Osteocyte (in vitro differentiated cells): ENCODE measurements around the gene FOXA1. TPM values are rescaled to one million over a fixed set of nuclear protein-coding genes. Genes with fewer than 3 reads are reported as not detected.

ENCODE experiments used
- DNase-seq: peaks from one replicate; pipeline ENCODE4 v3.0.0; 2021; ENCODE audit warnings: mixed read lengths; ENCODE audit not compliant: unreplicated experiment; ENCODE audit errors: extremely low spot score
- H3K27ac Mint-ChIP-seq: one replicate; pipeline ENCODE4 v1.8.0; 2021; ENCODE audit warnings: mild to moderate bottlenecking, mixed read lengths; ENCODE audit not compliant: unreplicated experiment
- H3K27me3 Mint-ChIP-seq: one replicate; pipeline ENCODE4 v1.8.0; 2021; ENCODE audit warnings: mixed read lengths; ENCODE audit not compliant: unreplicated experiment
- H3K36me3 Mint-ChIP-seq: one replicate; pipeline ENCODE4 v1.8.0; 2021; ENCODE audit warnings: mixed read lengths; ENCODE audit not compliant: unreplicated experiment
- H3K4me1 Mint-ChIP-seq: one replicate; pipeline ENCODE4 v1.8.0; 2021; ENCODE audit warnings: mixed read lengths; ENCODE audit not compliant: unreplicated experiment
- H3K4me3 Mint-ChIP-seq: one replicate; pipeline ENCODE4 v1.8.0; 2021; ENCODE audit warnings: mild to moderate bottlenecking, moderate library complexity, mixed read lengths; ENCODE audit not compliant: unreplicated experiment
- H3K9me3 Mint-ChIP-seq: one replicate; pipeline ENCODE4 v1.8.0; 2021; ENCODE audit warnings: mixed read lengths; ENCODE audit not compliant: unreplicated experiment
- CTCF ChIP-seq: fragments of 200-600 bp; sonication (generic); IDR thresholded peaks from 2 replicates; pipeline ENCODE4 v1.5.0; 2021; ENCODE audit warnings: antibody characterized with exemption, mild to moderate bottlenecking, moderate library complexity
- total RNA-seq: library from RNA; stranded (reverse); gene quantifications from 2 replicates; pipeline ENCODE4 v1.2.1, GENCODE V29; 2021

FOXA1 gene
- total RNA-seq, 1 donor from 2014 or later = not detected

GRCh38 chr14:37594238-37594970 lies 645 bp downstream of the FOXA1 start:
- Mint-ChIP-seq H3K4me3 (peak overlapping the region; percentile 81), H3K4me1 (peaks cover 44% of the 10 kb centered on the region), H3K9me3 (no peaks in the 10 kb centered on the region), H3K27ac (no peak overlapping the region), H3K27me3 (peaks cover 79% of the 10 kb centered on the region), H3K36me3 (no peaks in the 10 kb centered on the region)
- peak; percentile 93 for TF ChIP-seq CTCF
- DNase-seq = no peak

- no peak for DNase-seq
- H3K4me1 Mint-ChIP-seq = peaks cover 37% of the 10 kb centered on the region
- peaks cover 79% of the 10 kb centered on the region for H3K27me3 Mint-ChIP-seq
- H3K27ac Mint-ChIP-seq = no peak overlapping the region
- no peak for TF ChIP-seq CTCF
- no peaks in the 10 kb centered on the region for H3K36me3 Mint-ChIP-seq
- no peaks in the 10 kb centered on the region for H3K9me3 Mint-ChIP-seq
- peak overlapping the region; percentile 81 for H3K4me3 Mint-ChIP-seq
Observed at GRCh38 chr14:37593511-37594237, 1.4 kb downstream of the FOXA1 start.

GRCh38 chr14:37592482-37593408 lies 2.3 kb downstream of the FOXA1 start:
- H3K27me3 Mint-ChIP-seq = peaks cover 81% of the 10 kb centered on the region
- DNase-seq = no peak
- no peak for TF ChIP-seq CTCF
- H3K27ac Mint-ChIP-seq = no peak overlapping the region
- H3K4me3 Mint-ChIP-seq = no peak overlapping the region
- H3K4me1 Mint-ChIP-seq = peaks cover 34% of the 10 kb centered on the region
- no peaks in the 10 kb centered on the region for H3K36me3 Mint-ChIP-seq
- no peaks in the 10 kb centered on the region for H3K9me3 Mint-ChIP-seq

GRCh38 chr14:37591941-37592481 lies 3.0 kb downstream of the FOXA1 start:
- Mint-ChIP-seq H3K9me3 (no peaks in the 10 kb centered on the region), H3K36me3 (no peaks in the 10 kb centered on the region), H3K27ac (no peak overlapping the region), H3K27me3 (peaks cover 81% of the 10 kb centered on the region), H3K4me1 (peaks cover 30% of the 10 kb centered on the region), H3K4me3 (no peak overlapping the region)
- no peak for DNase-seq
- no peak for TF ChIP-seq CTCF
